NCI-H2107 treated with DMSO at 0.1 percent for 48 hours (cell line): ENCODE results near the gene ZNF280A.

Experiments
- DNase-seq: peaks from one replicate; lab custom pipeline; 2025; ENCODE audit not compliant: unreplicated experiment; lab: John Stamatoyannopoulos, UW

Gene ZNF280A

DNA sequence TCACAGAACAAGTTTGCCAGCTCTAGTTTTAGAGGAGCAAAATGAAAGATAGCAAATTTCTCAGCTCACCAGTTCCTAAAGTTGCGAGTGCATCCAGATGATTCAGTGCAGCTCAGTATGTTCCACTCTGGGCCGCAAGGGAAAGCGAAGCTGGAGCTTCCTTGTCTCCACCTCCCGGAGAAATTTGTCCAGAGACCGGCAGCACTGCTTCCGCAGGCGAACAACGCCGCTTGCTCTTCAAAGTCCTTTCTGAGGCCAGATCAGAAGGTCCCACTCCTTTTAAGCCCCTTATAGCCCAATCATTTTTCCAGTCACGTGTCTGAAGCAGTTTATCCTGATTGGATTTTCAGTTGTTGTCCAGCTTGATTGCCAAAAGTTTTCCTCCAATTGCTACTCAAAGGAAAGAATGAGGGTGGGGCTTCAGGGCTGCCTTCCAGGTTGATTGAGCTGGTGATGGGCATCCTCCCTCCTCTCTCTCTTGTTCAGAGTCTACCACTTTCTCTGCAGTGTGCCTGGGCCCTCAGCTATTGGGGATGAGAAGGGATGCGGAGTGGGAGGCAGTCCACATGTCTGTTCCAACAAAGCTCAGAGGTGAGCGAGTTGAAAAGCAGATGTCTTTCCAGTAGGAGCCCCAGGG, at the start of gene ZNF280A:
Gene ZNF280A (minus strand): TSS at position 251 of the 637 bp plus-strand sequence. CDS start 4,640 bp downstream, outside the sequence.
- DNase-seq: no peak

DNA sequence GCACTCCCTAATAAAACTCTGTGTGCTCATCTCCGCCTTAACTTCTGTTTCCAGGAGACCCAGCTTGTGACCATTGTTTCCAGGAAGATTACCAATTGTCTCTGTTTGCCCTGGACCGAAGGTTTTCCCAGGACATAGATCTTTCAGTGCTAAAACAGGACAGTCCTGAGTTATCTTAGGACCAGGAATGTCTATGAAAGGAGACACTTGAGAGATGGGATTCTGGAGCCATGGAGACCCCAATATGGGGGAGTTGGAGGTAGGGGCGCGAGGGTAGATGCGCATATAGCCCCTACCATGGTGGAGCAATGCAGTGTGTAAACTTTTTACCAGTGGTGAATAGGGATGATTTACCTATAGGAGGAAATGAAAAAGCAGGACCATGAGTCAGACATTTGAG, 49.1 kb upstream of the ZNF280A start:
- no peak for DNase-seq

DNA sequence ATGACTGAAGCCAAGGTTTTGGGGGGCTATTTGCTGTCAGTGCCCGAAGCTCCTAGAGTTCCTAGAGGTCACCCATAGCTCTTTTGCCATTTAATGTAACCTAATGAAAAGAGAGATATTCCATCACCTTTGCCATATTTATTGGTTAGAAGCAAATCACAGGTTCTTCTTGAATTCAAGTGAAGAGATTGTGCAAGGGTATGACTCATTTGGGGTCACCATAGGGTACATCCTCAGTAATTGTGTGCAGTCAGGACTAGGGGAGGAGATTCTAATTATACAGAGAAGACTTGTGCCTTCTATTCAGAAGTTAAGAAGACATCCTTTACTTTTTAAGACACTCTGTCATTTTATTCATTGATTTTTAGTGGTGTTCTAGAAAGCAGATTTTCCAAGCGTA, 45.9 kb upstream of the ZNF280A start:
- DNase-seq: no peak

GRCh38 chr22:22558972-22559603, 39.0 kb upstream of the ZNF280A start, which contains the start of gene PRAME:
TSS of gene PRAME (minus strand) at chr22:22559265. CDS start at chr22:22556832, 2,433 bp downstream.
- DNase-seq: peak; percentile 74

GRCh38 chr22:22558071-22558971, 38.3 kb upstream of the ZNF280A start:
- no peak for DNase-seq

- DNase-seq: peak; percentile 62
Measured at GRCh38 chr22:22556995-22557925, 37.2 kb upstream of the ZNF280A start.

DNA sequence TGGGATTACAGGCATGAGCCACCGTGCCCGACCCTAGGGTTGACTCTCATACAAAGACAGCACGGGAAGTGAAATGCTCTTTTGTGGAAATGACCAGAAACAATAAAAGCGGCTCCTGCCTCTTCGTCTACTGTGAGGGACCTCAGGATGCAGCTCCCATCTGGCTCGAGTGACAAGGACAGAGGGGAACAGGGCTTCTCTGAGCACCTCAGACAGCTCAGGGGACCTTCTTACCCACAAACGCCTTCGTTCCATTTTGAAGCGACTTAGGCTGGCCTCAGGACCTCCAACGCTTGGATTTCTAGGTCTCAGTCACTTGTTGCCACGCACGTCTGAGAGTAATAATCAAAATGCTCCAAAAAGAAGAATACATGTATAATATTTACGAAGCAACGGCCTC, 36.5 kb upstream of the ZNF280A start:
- no peak for DNase-seq

DNA sequence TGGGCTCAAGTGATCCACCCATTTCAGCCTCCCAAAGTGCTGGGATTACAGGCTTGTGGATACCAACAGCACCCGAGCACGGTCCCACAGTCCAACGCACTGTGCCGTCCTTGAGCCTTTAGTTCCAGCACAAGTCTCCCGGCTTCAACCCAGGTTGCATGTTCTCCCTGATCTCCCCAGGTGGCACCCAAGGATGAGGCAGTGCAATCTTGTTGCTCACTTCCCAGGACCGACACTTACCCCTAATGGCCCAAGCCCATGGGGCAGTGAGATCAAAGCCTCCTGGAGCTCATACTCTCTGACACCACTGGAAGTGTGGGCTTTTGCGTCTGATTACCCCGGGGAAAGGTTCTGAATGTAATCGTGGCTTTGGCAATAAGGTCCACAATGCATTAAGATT, 35.5 kb upstream of the ZNF280A start:
- DNase-seq: no peak

DNA sequence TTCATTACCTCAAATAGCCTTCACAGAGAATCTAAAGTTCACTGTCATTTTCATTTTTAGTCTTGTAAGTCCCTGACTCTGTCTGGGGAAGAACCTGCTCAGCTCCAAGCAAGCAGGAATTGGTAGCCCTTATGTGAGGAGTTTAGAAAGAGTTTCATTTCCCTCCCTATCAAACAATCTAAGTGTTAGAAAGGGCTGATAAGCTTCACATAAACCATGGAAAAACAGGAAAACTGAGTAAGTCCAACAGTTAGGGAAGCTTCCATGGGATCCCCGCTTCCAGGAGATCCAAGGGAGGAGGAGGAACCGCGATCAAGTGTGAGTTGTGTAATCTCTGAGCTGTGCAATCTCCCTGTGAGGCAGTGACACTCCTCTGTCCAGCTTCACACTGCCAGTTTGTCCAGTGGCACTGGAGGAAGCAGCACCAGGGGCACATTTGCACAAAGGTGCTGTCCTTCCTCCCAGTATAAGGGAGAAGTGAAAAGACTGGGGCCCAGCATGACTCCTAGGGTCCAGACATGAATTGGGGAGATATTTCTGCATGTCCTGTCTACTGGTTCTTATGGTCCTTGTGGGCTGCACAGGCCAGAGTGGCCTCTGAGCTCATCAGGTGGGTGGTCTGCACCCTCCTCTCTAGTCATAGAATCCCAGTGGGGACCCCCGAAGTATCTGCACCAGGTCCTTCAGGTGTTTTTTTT, 34.7 kb upstream of the ZNF280A start:
- no peak for DNase-seq

GRCh38 chr22:22553735-22554586, 33.9 kb upstream of the ZNF280A start:
- no peak for DNase-seq

- no peak for DNase-seq
Measured at GRCh38 chr22:22553141-22553540, 33.1 kb upstream of the ZNF280A start.

DNA sequence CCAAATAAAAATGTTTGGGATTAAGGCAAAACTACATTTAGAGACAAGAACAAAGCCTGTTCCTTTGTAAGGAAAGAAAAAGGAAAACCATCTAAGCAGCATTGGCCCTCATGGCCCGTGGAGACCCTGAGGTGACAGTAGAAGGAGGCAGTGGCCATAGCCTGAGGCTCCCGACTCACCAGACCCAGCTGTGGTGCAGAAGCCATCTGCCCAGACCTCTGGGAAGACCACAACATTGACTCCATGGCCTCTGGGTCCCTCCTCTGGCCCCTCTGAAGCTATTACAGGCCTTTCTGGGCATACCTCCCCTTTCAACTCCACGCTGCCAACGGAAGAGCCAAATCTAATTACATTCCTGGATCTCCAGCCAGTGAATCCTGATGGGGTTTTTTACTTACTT, 32.6 kb upstream of the ZNF280A start:
- DNase-seq: no peak

GRCh38 chr22:22550789-22551434, 30.8 kb upstream of the ZNF280A start:
- no peak for DNase-seq

GRCh38 chr22:22548910-22549309, 28.8 kb upstream of the ZNF280A start:
- DNase-seq: no peak

DNA sequence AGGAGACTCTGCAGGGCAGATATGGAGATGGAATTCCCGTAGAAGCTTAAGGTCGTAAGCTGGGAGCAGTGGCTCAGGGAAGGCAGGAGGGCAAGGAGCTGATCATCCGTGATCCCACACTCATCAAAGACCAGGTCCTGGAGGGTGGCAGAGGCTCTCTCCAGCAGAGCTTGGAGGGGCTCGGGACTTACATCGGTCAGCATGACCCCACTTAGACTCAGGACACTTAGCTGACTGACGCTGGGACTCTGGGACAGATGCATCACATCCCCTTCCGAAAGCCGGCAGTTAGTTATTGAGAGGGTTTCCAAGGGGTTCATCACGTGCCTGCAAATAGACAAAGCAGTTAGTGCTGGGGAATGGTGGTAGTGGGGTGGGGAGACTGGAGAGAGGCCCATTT, 28.2 kb upstream of the ZNF280A start:
- no peak for DNase-seq

- DNase-seq: no peak
Measured at GRCh38 chr22:22547692-22548300, 27.7 kb upstream of the ZNF280A start.

- no peak for DNase-seq
Measured at GRCh38 chr22:22547226-22547625, 27.2 kb upstream of the ZNF280A start.

DNA sequence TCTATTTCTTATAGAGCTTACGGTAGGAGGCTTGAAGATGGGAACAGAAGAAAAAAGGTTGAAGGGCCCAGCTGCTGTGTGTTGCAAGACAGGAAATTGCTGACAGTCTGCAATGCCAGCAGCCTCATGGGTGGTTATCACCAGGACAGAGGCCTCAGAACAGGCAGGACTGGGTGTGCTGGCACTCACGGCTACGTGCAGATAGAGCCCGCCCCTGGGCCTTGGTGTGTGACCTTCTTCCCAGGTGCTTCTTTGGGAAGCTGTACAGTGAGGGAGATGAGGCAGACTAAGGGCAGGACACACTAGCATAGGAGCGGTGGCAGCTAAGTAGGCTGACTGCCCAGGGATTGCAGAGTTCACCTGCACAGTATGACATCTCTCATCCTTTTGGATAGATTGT, 26.4 kb upstream of the ZNF280A start:
- no peak for DNase-seq
